Neural cell (in vitro differentiated cells): ENCODE results near the gene HDAC4. TPM values are rescaled to one million over a fixed set of nuclear protein-coding genes. Genes with fewer than 3 reads are reported as not detected.

ENCODE experiments used
- H2AFZ ChIP-seq: fragments of 200-600, 300-800 bp; sonication (generic), shearing (Covaris generic); 2 replicates; pipeline ENCODE4 v1.6.0; 2014; ENCODE audit warnings: low read depth, mild to moderate bottlenecking, antibody characterized with exemption, low read length, moderate library complexity
- H3F3A ChIP-seq: fragments of 200-600 bp; shearing (Covaris generic); 2 replicates; pipeline ENCODE4 v1.6.1; 2016; ENCODE audit warnings: mild to moderate bottlenecking, moderate library complexity, mixed read lengths, antibody characterized with exemption, low read length; ENCODE audit not compliant: insufficient read depth, poor library complexity, severe bottlenecking
- H3K27ac ChIP-seq: fragments of 200-600, 300-800 bp; sonication (generic), shearing (Covaris generic); 2 replicates; pipeline ENCODE4 v1.5.1; 2014; ENCODE audit warnings: mild to moderate bottlenecking, low read length, moderate library complexity
- H3K27me3 ChIP-seq: fragments of 300-800, 200-600 bp; sonication (generic), shearing (Covaris generic); 2 replicates; pipeline ENCODE4 v1.6.0; 2014; ENCODE audit warnings: mild to moderate bottlenecking, low read depth, low read length, moderate library complexity; ENCODE audit not compliant: insufficient read depth
- H3K36me3 ChIP-seq: fragments of 300-800, 200-600 bp; sonication (generic), shearing (Covaris generic); 2 replicates; pipeline ENCODE4 v1.5.1; 2014; ENCODE audit warnings: mild to moderate bottlenecking, antibody characterized with exemption, low read length, moderate library complexity; ENCODE audit not compliant: insufficient read depth
- H3K4me2 ChIP-seq: fragments of 300-800, 200-600 bp; sonication (generic), shearing (Covaris generic); 2 replicates; pipeline ENCODE4 v1.6.0; 2014; ENCODE audit warnings: mild to moderate bottlenecking, low read length
- H3K4me3 ChIP-seq: fragments of 300-800, 200-600 bp; sonication (generic), shearing (Covaris generic); 2 replicates; pipeline ENCODE4 v1.5.1; 2014; ENCODE audit warnings: mild to moderate bottlenecking, low read length, moderate library complexity
- H3K79me2 ChIP-seq: fragments of 200-600 bp; shearing (Covaris generic); replicated peaks from 2 replicates; pipeline ENCODE4 v1.6.0; 2014; ENCODE audit warnings: mild to moderate bottlenecking, low read length, moderate library complexity; ENCODE audit not compliant: insufficient read depth
- H3K9ac ChIP-seq: fragments of 300-800, 200-600 bp; sonication (generic), shearing (Covaris generic); 2 replicates; pipeline ENCODE4 v1.6.1; 2016; ENCODE audit warnings: mild to moderate bottlenecking, low read length, mixed read lengths
- H3K9me2 ChIP-seq: fragments of 200-600 bp; shearing (Covaris generic); 2 replicates; pipeline ENCODE4 v1.6.1; 2016; ENCODE audit warnings: mild to moderate bottlenecking, low read length, mixed read lengths; ENCODE audit not compliant: insufficient read depth
- H3K9me3 ChIP-seq: fragments of 200-600, 300-800 bp; sonication (generic), shearing (Covaris generic); 2 replicates; pipeline ENCODE4 v1.6.1; 2016; ENCODE audit warnings: mild to moderate bottlenecking, mixed run types, low read length, moderate library complexity, mixed read lengths
- H4K20me1 ChIP-seq: fragments of 200-600 bp; shearing (Covaris generic); 2 replicates; pipeline ENCODE4 v1.6.1; 2016; ENCODE audit warnings: mild to moderate bottlenecking, mixed run types; ENCODE audit not compliant: insufficient read depth
- EP300 ChIP-seq: fragments of 450-650 bp; conservative IDR thresholded peaks from 2 replicates; pipeline ENCODE4 v1.6.1; 2014; ENCODE audit warnings: antibody characterized with exemption, mild to moderate bottlenecking, moderate library complexity; ENCODE audit not compliant: poor library complexity, severe bottlenecking
- EZH2 ChIP-seq: fragments of 200-600, 300-800 bp; shearing (Covaris generic), sonication (generic); IDR thresholded peaks from 2 replicates; pipeline ENCODE4 v1.6.1; 2014; ENCODE audit warnings: antibody characterized with exemption, low read length, borderline replicate concordance, mild to moderate bottlenecking; ENCODE audit not compliant: insufficient read depth, poor library complexity, severe bottlenecking
- MXI1 ChIP-seq: fragments of 450-650 bp; conservative IDR thresholded peaks from 2 replicates; pipeline ENCODE4 v1.6.1; 2014; ENCODE audit warnings: antibody characterized with exemption, mild to moderate bottlenecking; ENCODE audit not compliant: poor library complexity, severe bottlenecking
- POLR2AphosphoS5 ChIP-seq: IDR thresholded peaks from 2 replicates; pipeline ENCODE4 v1.6.1; 2012
- RAD21 ChIP-seq: fragments of 450-650 bp; conservative IDR thresholded peaks from 2 replicates; pipeline ENCODE4 v1.6.1; 2014; ENCODE audit warnings: antibody characterized with exemption, mild to moderate bottlenecking, moderate library complexity
- SMC3 ChIP-seq: fragments of 450-650 bp; conservative IDR thresholded peaks from 2 replicates; pipeline ENCODE4 v1.6.1; 2014; ENCODE audit warnings: antibody characterized with exemption, mild to moderate bottlenecking, moderate library complexity; ENCODE audit not compliant: poor library complexity
- TAF1 ChIP-seq: IDR thresholded peaks from 2 replicates; pipeline ENCODE4 v1.6.1; 2012; ENCODE audit warnings: low read depth
- polyA plus RNA-seq: library from polyadenylated mRNA; depleted of rRNA; stranded (reverse); fragments of >200 nt; gene quantifications from 2 replicates; pipeline ENCODE4 v1.2.3, GENCODE V29; 2014
- TF ChIP-seq, protein P1 (sequence below): fragments of 450-650 bp; IDR thresholded peaks from 2 replicates; pipeline ENCODE4 v1.5.1; 2014; ENCODE audit warnings: antibody characterized with exemption, mild to moderate bottlenecking, moderate library complexity; ENCODE audit not compliant: poor library complexity, severe bottlenecking
- TF ChIP-seq, protein P2 (sequence below): IDR thresholded peaks from 2 replicates; pipeline ENCODE4 v1.6.1; 2012; ENCODE audit warnings: borderline replicate concordance

HDAC4 gene
- polyA plus RNA-seq, 1 donor from 2014 or later: 3.4 TPM

DNA sequence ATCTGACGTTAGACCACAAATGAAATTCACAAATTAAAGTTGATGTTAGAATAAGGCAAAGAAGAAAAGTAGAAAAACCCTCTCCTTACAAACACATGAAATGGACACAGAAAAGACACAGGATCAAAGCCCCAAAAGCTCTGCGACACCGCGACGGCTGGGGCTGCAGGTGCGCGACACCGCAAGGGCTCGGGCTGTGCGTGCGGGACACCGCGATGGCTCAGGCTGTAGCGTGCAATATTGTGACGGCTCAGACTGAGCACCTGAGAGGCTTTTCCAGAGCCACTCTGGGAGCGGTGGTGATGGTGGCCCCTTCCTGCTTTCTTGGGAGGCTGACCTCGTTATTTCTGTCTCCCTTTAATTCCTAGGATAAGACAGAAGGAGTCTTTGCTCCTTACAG, 296.0 kb downstream of the HDAC4 start:
- Histone ChIP-seq H3K27me3 (no peaks in the 10 kb centered on the region), H3K9ac (no peak overlapping the region), H3K27ac (no peak overlapping the region), H3K4me2 (no peak overlapping the region), H3K4me3 (no peak overlapping the region), H3K79me2 (no peaks in the 10 kb centered on the region), H3F3A (no peaks in the 10 kb centered on the region), H3K9me3 (no peaks in the 10 kb centered on the region), H3K9me2 (no peaks in the 10 kb centered on the region), H3K36me3 (no peaks in the 10 kb centered on the region), H2AFZ (no peak overlapping the region), H4K20me1 (no peaks in the 10 kb centered on the region)
- TF ChIP-seq EZH2 (no peak), POLR2AphosphoS5 (no peak), EP300 (no peak), RAD21 (no peak), SMC3 (no peak), MXI1 (no peak), TAF1 (no peak)
- TF ChIP-seq, protein P1, sequence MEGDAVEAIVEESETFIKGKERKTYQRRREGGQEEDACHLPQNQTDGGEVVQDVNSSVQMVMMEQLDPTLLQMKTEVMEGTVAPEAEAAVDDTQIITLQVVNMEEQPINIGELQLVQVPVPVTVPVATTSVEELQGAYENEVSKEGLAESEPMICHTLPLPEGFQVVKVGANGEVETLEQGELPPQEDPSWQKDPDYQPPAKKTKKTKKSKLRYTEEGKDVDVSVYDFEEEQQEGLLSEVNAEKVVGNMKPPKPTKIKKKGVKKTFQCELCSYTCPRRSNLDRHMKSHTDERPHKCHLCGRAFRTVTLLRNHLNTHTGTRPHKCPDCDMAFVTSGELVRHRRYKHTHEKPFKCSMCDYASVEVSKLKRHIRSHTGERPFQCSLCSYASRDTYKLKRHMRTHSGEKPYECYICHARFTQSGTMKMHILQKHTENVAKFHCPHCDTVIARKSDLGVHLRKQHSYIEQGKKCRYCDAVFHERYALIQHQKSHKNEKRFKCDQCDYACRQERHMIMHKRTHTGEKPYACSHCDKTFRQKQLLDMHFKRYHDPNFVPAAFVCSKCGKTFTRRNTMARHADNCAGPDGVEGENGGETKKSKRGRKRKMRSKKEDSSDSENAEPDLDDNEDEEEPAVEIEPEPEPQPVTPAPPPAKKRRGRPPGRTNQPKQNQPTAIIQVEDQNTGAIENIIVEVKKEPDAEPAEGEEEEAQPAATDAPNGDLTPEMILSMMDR: no peak
- TF ChIP-seq, protein P2, sequence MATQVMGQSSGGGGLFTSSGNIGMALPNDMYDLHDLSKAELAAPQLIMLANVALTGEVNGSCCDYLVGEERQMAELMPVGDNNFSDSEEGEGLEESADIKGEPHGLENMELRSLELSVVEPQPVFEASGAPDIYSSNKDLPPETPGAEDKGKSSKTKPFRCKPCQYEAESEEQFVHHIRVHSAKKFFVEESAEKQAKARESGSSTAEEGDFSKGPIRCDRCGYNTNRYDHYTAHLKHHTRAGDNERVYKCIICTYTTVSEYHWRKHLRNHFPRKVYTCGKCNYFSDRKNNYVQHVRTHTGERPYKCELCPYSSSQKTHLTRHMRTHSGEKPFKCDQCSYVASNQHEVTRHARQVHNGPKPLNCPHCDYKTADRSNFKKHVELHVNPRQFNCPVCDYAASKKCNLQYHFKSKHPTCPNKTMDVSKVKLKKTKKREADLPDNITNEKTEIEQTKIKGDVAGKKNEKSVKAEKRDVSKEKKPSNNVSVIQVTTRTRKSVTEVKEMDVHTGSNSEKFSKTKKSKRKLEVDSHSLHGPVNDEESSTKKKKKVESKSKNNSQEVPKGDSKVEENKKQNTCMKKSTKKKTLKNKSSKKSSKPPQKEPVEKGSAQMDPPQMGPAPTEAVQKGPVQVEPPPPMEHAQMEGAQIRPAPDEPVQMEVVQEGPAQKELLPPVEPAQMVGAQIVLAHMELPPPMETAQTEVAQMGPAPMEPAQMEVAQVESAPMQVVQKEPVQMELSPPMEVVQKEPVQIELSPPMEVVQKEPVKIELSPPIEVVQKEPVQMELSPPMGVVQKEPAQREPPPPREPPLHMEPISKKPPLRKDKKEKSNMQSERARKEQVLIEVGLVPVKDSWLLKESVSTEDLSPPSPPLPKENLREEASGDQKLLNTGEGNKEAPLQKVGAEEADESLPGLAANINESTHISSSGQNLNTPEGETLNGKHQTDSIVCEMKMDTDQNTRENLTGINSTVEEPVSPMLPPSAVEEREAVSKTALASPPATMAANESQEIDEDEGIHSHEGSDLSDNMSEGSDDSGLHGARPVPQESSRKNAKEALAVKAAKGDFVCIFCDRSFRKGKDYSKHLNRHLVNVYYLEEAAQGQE: no peak

DNA sequence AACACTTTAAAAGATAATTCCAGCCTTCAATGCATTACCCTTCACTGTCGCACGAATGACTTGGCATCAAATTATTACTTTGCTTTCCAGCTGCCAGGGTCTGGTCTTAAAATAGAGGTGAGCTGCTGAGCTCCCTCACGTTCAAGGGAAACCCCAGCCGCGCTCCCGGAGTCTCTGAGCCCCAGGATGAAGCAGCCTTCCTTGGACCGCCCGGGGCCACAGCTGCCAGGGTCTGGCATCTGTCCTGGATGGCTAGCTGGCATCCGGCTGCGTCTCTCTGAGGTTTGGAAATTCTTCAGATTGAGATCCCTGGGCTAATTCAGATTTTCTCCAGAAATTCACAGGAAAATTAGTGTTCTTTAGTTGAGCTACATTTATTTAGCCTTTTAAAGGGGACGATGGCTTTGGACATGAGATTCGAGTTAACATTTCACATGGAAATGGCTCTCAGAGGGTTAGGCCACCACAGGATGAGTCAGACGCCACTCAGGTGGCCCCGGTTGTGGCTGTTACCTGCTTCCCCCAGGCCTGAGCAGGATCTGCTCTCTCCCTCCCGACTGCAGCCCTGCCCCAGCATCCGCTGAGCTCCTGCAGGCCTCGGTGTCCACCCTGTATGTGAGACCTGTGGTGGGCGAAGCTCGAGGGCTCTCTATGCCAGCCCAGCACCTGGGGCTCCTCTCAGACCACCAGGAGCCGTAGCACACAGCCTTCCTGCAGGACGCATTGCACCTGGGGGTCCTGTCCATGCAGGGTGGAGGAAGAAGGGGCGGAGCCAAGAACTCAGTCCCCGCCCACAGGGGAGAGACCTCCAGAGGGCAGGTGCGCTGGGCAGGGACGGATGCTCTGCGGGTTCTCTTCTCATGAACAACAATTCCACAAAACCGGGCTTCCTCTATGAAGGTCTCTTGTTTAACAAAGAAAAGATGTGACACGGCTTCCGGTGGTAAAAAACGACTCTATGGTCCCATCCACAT, 297.4 kb downstream of the HDAC4 start:
- no peaks in the 10 kb centered on the region for H3K36me3 ChIP-seq
- no peak overlapping the region for H3K9ac ChIP-seq
- no peaks in the 10 kb centered on the region for H3K79me2 ChIP-seq

More for the DNA sequence above, 297.4 kb downstream of the HDAC4 start:
- Histone ChIP-seq H3K27ac (no peak overlapping the region), H3K9me3 (no peaks in the 10 kb centered on the region), H3K9me2 (no peaks in the 10 kb centered on the region), H3K27me3 (no peaks in the 10 kb centered on the region), H3K4me2 (no peak overlapping the region), H3F3A (no peaks in the 10 kb centered on the region), H3K4me3 (no peak overlapping the region), H2AFZ (no peak overlapping the region), H4K20me1 (no peaks in the 10 kb centered on the region)
- TF ChIP-seq RAD21 (no peak), EZH2 (no peak), TAF1 (no peak), POLR2AphosphoS5 (no peak)
- TF ChIP-seq, protein P1: no peak
- TF ChIP-seq, protein P2: no peak
